DMS153 treated with DMSO at 0.1 percent for 48 hours (cell line): ENCODE data around the gene SFTPB.
"Not testable (repeated sequence)": the region's sequence is repeated elsewhere in the genome, so short reads cannot be mapped to it uniquely, and the experiment has no call there.

Experiments
- DNase-seq: peaks from one replicate; lab custom pipeline; 2025; ENCODE audit not compliant: unreplicated experiment; lab: John Stamatoyannopoulos, UW

Gene SFTPB

GRCh38 chr2:85614757-85615156 is 53.2 kb downstream of the SFTPB start:
- DNase-seq, result not testable (repeated sequence)

GRCh38 chr2:85613717-85614515 is 54.1 kb downstream of the SFTPB start:
- DNase-seq, result no peak

GRCh38 chr2:85611705-85612587 is 56.1 kb downstream of the SFTPB start, which contains the start of gene C2orf68:
Gene C2orf68 (minus strand): TSS chr2:85612066. CDS start chr2:85611984, 82 bp downstream.
- peak; percentile 81 for DNase-seq

- no peak for DNase-seq
Measured at GRCh38 chr2:85611217-85611704, 56.7 kb downstream of the SFTPB start.
